ENCODE data around the gene FKBP2. TPM values are rescaled to one million over a fixed set of nuclear protein-coding genes. Genes with fewer than 3 reads are reported as not detected.
A peak's percentile ranks its signal among the peaks of the same experiment; 100 is the strongest.

Gene FKBP2
- total RNA-seq, 1 donor from 2014 or later: 56.2 TPM

GRCh38 chr11:64289002-64289564 lies 48.2 kb downstream of the FKBP2 start:
- intact Hi-C loops (cut with DNase I): no loop called here
- ATAC-seq: no peak
- peak; percentile 53 for DNase-seq (ENCODE audit: low spot score)

GRCh38 chr11:64290352-64291261 lies 49.7 kb downstream of the FKBP2 start:
- intact Hi-C loops (cut with DNase I): loop anchor here (10.0 kb wide), 2 partner anchors 86 to 296 kb away; partner anchors contain the start of gene FERMT3
- DNase-seq (ENCODE audit: low spot score): no peak

GRCh38 chr11:64291262-64291751 lies 50.4 kb downstream of the FKBP2 start, which contains the start of gene KCNK4:
TSS of gene KCNK4 (plus strand) at chr11:64291302. CDS start at chr11:64293019, 1,717 bp downstream.
- no peak for ATAC-seq
- DNase-seq (ENCODE audit: low spot score): no peak
- intact Hi-C loops (cut with DNase I): loop anchor here (10.0 kb wide), 2 partner anchors 87 to 297 kb away; partner anchors contain the start of gene FERMT3

More at GRCh38 chr11:64290352-64291261, 49.7 kb downstream of the FKBP2 start:
- no peak for ATAC-seq

GRCh38 chr11:64291752-64292459 lies 51.0 kb downstream of the FKBP2 start:
- ATAC-seq (no peak), DNase-seq (ENCODE audit: low spot score) (no peak)
- intact Hi-C loops (cut with DNase I): loop anchor here (10.0 kb wide), 2 partner anchors 87 to 297 kb away; partner anchors contain the start of gene FERMT3

- intact Hi-C loops (cut with DNase I): loop anchor here (10.0 kb wide), 2 partner anchors 88 to 298 kb away; partner anchors contain the start of gene FERMT3
- no peak for DNase-seq (ENCODE audit: low spot score)
- no peak for ATAC-seq
These were observed 51.8 kb downstream of the FKBP2 start for GRCh38 chr11:64292460-64293254.

Other genes with a start within 250 kb of the FKBP2 start
- gene FLRT1, start 205.2 kb upstream of the FKBP2 start, total RNA-seq: 3.5 TPM
- gene MACROD1, start 75.0 kb upstream of the FKBP2 start, total RNA-seq: 20.6 TPM
- gene STIP1, start 54.9 kb upstream of the FKBP2 start, total RNA-seq: 87.6 TPM
- gene FERMT3, start 34.4 kb upstream of the FKBP2 start, total RNA-seq: 20.7 TPM
- gene TRPT1, start 14.9 kb upstream of the FKBP2 start, total RNA-seq: 20.6 TPM
- 28.0 TPM for gene NUDT22, start 14.8 kb upstream of the FKBP2 start, total RNA-seq
- 30.4 TPM for gene DNAJC4, start 10.5 kb upstream of the FKBP2 start, total RNA-seq
- 134 TPM for gene VEGFB, start 6.5 kb upstream of the FKBP2 start, total RNA-seq
- gene PPP1R14B, start 5.8 kb downstream of the FKBP2 start, total RNA-seq: 48.8 TPM
- 23.6 TPM for gene PLCB3, start 10.4 kb downstream of the FKBP2 start, total RNA-seq
- 47.4 TPM for gene BAD, start 43.6 kb downstream of the FKBP2 start, total RNA-seq
- gene GPR137, start 44.8 kb downstream of the FKBP2 start, total RNA-seq: 34.4 TPM
- gene KCNK4, start 50.2 kb downstream of the FKBP2 start, total RNA-seq: not detected
- not detected for gene CATSPERZ, start 59.3 kb downstream of the FKBP2 start, total RNA-seq
- gene ESRRA, start 64.4 kb downstream of the FKBP2 start, total RNA-seq: 17.4 TPM
- 149 TPM for gene TRMT112, start 76.5 kb downstream of the FKBP2 start, total RNA-seq
- gene PRDX5, start 77.0 kb downstream of the FKBP2 start, total RNA-seq: 143 TPM
- 12.9 TPM for gene CCDC88B, start 99.1 kb downstream of the FKBP2 start, total RNA-seq
- 23.8 TPM for gene RPS6KA4, start 118.1 kb downstream of the FKBP2 start, total RNA-seq

All from sciatic nerve (tissue), 2 donors.